Measurements from ENCODE around the gene KIF1A.

KIF1A gene

DNA sequence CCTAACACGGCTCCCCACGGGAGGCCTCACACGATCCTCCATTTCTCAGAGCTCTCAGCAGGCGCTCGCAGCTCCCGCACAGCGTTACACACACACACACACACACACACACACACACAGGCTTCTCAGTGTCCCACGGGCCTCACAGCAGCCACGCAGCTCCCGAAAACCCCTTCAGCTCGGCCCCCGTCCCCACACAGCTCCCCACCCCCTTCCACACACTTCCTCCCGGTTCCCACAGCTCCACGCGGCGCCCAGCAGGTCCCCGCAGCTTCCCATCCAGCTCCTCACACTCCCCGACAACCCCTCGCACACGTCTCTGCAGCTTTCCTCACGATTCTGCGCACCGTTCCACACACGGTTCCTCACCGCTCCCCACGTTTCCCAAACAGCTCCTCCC is 41.6 kb downstream of the KIF1A start:
- Histone ChIP-seq H3K4me3 (replicated peaks; ENCODE audit: low read depth, low read length) (no peak overlapping the region), H3K36me3 (ENCODE audit: control insufficient read depth, insufficient read depth, low read length) (no peaks in the 10 kb centered on the region), H3K27me3 (replicated peaks; ENCODE audit: control insufficient read depth, insufficient read depth, low read length) (no peaks in the 10 kb centered on the region)
- DNase-seq (ENCODE audit: extremely low read depth, insufficient read length), result no peak
- TF ChIP-seq, protein P1, sequence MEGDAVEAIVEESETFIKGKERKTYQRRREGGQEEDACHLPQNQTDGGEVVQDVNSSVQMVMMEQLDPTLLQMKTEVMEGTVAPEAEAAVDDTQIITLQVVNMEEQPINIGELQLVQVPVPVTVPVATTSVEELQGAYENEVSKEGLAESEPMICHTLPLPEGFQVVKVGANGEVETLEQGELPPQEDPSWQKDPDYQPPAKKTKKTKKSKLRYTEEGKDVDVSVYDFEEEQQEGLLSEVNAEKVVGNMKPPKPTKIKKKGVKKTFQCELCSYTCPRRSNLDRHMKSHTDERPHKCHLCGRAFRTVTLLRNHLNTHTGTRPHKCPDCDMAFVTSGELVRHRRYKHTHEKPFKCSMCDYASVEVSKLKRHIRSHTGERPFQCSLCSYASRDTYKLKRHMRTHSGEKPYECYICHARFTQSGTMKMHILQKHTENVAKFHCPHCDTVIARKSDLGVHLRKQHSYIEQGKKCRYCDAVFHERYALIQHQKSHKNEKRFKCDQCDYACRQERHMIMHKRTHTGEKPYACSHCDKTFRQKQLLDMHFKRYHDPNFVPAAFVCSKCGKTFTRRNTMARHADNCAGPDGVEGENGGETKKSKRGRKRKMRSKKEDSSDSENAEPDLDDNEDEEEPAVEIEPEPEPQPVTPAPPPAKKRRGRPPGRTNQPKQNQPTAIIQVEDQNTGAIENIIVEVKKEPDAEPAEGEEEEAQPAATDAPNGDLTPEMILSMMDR (IDR thresholded peaks at IDR 0.05; ENCODE audit: insufficient read depth, low read length, poor library complexity, severe bottlenecking), result no peak

DNA sequence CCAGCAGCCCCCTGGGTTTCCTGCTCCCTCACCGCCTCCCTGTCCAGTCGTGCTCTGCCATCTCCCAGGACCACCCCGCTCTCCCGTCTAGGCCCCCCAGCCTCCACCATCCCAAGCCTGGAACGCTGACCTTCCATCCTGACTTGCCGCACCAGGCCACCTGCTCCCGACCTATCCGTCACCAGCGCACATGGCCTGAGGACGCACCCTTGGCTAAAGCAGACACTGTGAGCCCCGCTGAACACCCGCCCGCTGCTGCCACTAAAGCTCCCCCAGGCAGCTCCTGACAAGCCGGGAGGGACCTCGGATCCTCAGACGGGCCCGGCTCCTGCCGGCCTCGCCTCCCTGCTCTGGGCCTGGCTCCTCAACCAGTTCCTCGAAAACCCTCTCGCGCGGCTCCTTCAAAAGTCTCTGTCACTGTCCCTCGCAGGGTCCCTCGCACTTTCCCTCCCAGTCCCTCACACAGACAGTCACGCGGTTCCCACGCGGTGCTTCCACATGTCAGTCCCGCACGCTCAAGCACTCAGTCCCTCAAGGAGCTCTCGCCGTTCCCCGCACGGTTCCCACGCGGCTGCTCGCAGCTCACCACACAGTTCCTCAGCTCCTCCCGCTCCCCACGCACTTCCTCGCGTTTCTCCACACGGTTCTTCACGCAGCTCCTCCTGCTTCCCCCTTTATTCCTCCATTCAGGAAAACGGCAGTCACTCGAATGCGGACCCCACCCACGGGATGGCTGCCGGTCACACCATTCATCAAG is 42.4 kb downstream of the KIF1A start:
- H3K27me3 ChIP-seq (replicated peaks; ENCODE audit: control insufficient read depth, insufficient read depth, low read length), result no peaks in the 10 kb centered on the region
- no peak for DNase-seq (ENCODE audit: extremely low read depth, insufficient read length)
- no peaks in the 10 kb centered on the region for H3K36me3 ChIP-seq (ENCODE audit: control insufficient read depth, insufficient read depth, low read length)
- TF ChIP-seq, protein P1 (IDR thresholded peaks at IDR 0.05; ENCODE audit: insufficient read depth, low read length, poor library complexity, severe bottlenecking), result no peak
- no peak overlapping the region for H3K4me3 ChIP-seq (replicated peaks; ENCODE audit: low read depth, low read length)

DNA sequence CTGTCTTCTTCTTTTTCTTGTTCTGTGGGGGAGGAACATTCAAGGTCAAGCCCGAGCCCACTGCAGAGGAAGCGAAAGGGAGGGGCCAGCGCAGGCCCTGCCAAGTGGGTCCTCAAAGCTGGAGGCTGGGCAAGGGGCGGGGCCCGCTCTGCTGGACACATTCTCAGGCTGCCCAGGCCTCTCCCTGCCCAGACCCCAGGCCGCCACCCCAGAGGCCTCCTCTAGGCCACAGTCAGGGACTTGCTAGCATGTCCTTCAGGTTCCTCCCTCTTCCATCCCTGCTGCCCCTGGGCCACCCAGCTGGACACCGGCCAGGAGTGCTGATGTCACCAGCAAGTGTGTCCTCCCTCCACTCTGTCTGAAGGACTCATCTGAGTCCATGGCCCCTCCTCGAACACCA is 44.1 kb downstream of the KIF1A start:
- DNase-seq (ENCODE audit: extremely low read depth, insufficient read length), result no peak
- Histone ChIP-seq H3K4me3 (replicated peaks; ENCODE audit: low read depth, low read length) (no peak overlapping the region), H3K36me3 (ENCODE audit: control insufficient read depth, insufficient read depth, low read length) (no peaks in the 10 kb centered on the region), H3K27me3 (replicated peaks; ENCODE audit: control insufficient read depth, insufficient read depth, low read length) (no peaks in the 10 kb centered on the region)
- TF ChIP-seq, protein P1 (IDR thresholded peaks at IDR 0.05; ENCODE audit: insufficient read depth, low read length, poor library complexity, severe bottlenecking), result no peak

DNA sequence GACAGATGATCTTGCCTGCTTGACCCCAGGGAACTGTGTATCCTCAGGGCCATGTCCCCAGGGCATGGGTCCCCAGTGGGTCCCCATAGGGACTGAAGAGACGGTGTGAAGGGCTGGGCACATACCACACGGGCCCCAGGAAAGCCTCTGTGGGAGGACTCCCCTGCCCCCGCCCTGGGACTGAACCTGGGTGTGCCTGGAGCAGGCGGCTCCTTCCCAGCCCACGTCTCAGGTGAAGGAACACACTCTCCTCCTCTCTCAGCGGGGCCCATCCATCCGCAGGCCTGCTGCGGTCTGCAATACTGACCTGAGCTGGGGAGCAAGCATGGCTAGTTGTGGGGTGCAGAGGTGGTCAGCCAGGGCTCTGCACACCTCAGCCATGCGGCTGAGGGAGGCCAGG is 45.2 kb downstream of the KIF1A start:
- no peaks in the 10 kb centered on the region for H3K36me3 ChIP-seq (ENCODE audit: control insufficient read depth, insufficient read depth, low read length)
- no peak overlapping the region for H3K4me3 ChIP-seq (replicated peaks; ENCODE audit: low read depth, low read length)
- DNase-seq (ENCODE audit: extremely low read depth, insufficient read length), result no peak
- TF ChIP-seq, protein P1 (IDR thresholded peaks at IDR 0.05; ENCODE audit: insufficient read depth, low read length, poor library complexity, severe bottlenecking), result no peak
- H3K27me3 ChIP-seq (replicated peaks; ENCODE audit: control insufficient read depth, insufficient read depth, low read length), result no peaks in the 10 kb centered on the region

DNA sequence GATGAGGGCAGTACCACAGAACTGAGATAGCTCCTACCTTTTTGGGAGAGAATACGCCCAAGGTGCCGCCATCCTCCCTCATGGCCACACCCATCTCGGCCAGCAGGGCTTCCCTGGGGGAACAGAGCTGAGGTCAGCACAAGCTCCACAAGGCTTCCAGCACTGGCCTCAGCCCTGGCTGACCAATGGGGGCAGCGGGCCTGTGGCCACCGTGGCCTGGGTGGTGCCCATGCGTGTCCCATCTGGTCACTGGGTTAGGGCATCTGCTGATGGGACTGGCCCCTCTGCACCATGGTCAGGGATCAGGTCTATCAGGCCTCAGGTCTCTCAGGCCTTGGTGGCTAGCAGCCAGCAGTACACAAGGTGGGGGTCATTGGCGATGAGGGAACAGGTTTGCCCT is 50.9 kb downstream of the KIF1A start:
- H3K36me3 ChIP-seq (ENCODE audit: control insufficient read depth, insufficient read depth, low read length), result no peaks in the 10 kb centered on the region
- no peak overlapping the region for H3K4me3 ChIP-seq (replicated peaks; ENCODE audit: low read depth, low read length)
- DNase-seq (ENCODE audit: extremely low read depth, insufficient read length), result no peak
- H3K27me3 ChIP-seq (replicated peaks; ENCODE audit: control insufficient read depth, insufficient read depth, low read length), result no peaks in the 10 kb centered on the region
- TF ChIP-seq, protein P1 (IDR thresholded peaks at IDR 0.05; ENCODE audit: insufficient read depth, low read length, poor library complexity, severe bottlenecking), result no peak

DNA sequence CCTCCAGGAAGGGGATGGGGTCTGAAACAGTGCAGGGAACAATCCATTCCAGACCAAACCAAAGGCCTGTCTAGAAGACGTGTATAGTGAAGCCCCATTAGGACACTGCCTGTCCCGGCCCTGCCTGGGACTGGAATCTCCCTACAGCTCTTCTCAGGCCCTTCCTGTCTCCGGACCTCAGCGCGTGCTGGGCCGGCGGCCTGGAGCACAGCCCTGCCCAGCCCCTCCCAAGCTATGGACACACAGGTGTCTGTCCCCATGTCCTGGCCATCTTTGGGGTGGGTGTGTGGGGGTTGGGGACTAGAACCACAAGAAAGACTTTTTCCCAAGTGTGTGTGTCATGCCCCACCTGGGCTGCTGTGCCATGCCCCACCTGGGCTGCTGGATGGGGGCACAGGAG is 51.8 kb downstream of the KIF1A start:
- DNase-seq (ENCODE audit: extremely low read depth, insufficient read length), result no peak
- Histone ChIP-seq H3K36me3 (ENCODE audit: control insufficient read depth, insufficient read depth, low read length) (no peaks in the 10 kb centered on the region), H3K27me3 (replicated peaks; ENCODE audit: control insufficient read depth, insufficient read depth, low read length) (no peaks in the 10 kb centered on the region), H3K4me3 (replicated peaks; ENCODE audit: low read depth, low read length) (no peak overlapping the region)
- TF ChIP-seq, protein P1 (IDR thresholded peaks at IDR 0.05; ENCODE audit: insufficient read depth, low read length, poor library complexity, severe bottlenecking), result no peak

Data from GM06990 (cell line).